Activated T-helper 17 cell treated with anti-CD3 and anti-CD28 coated beads, Interleukin-2, amount 50 U/mL, for 72 hours (primary cell): ENCODE measurements around the gene ABCF1. TPM values are rescaled to one million over a fixed set of nuclear protein-coding genes. Genes with fewer than 3 reads are reported as not detected.

Experiments used
- ATAC-seq: fragments of 150-1000 bp; cut with Tn5 transposase; replicated peaks from 2 replicates; pipeline ENCODE4 v1.10.0; 2021; ENCODE audit warnings: mild to moderate bottlenecking, moderate library complexity
- H3K27ac Mint-ChIP-seq: one replicate; pipeline ENCODE4 v1.8.0; 2022; ENCODE audit warnings: mixed read lengths
- H3K27me3 Mint-ChIP-seq: one replicate; pipeline ENCODE4 v1.8.0; 2022; ENCODE audit warnings: mixed read lengths
- H3K36me3 Mint-ChIP-seq: one replicate; pipeline ENCODE4 v1.8.0; 2022; ENCODE audit warnings: low read depth, mild to moderate bottlenecking, mixed read lengths
- H3K4me1 Mint-ChIP-seq: one replicate; pipeline ENCODE4 v1.8.0; 2022; ENCODE audit warnings: mixed read lengths
- H3K4me3 Mint-ChIP-seq: one replicate; pipeline ENCODE4 v1.8.0; 2022; ENCODE audit warnings: mild to moderate bottlenecking, mixed read lengths
- H3K9me3 Mint-ChIP-seq: one replicate; pipeline ENCODE4 v1.8.0; 2022; ENCODE audit warnings: mixed read lengths
- total RNA-seq, 2 donors: library from RNA; stranded (reverse); gene quantifications; one replicate each; pipeline ENCODE4 v1.2.3, GENCODE V29; 2022

Gene ABCF1
- total RNA-seq, 2 donors from 2014 or later, result 65.0 to 98.2 TPM

GRCh38 chr6:30616811-30617564, 45.7 kb downstream of the ABCF1 start, which contains the start of gene PPP1R10:
Gene PPP1R10, minus strand, starts transcription at chr6:30617243. Its CDS starts 7,299 bp downstream, at chr6:30609944.
- Mint-ChIP-seq H3K27ac (peak within 1 kb of the TSS; percentile 100), H3K4me3 (peak within 1 kb of the TSS; percentile 94), H3K36me3 (peaks cover 95% of the 10 kb centered on the region), H3K4me1 (peaks cover 20% of the 10 kb centered on the region), H3K27me3 (no peaks in the 10 kb centered on the region), H3K9me3 (no peaks in the 10 kb centered on the region)
- ATAC-seq, result peak; percentile 84

DNA sequence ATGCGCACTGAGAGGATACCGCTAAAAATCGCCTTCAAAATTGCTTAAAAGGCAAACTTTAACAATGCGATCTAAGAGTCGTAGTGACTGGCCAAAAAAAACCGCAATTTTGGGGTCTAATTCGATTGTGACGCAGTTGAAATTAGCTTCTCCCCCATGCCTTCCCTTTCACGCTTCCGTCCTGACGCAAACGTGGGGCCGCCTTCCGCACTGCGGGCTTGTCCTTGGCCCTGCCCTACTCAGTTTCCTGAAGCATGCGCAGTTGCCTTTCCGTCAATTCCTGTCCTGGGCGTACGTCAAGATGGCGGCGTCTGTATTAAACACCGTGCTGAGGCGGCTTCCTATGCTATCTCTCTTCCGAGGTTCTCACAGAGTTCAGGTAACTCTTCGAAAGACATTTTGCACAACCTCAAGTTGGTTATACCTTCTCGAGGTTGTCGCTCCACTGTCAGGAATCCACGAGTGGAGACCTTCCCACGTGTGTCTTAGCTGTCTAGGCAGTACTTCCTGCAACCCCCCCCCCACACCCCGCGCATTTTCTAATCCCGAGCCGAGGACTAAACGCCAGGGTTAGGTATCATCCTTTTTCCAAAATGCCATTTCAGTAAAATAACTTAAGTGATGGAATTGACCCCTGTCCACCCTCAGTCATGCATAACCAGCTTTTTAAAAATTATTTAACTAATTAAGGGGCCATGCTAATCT, 46.5 kb downstream of the ABCF1 start, which contains the start of gene MRPS18B:
MRPS18B (plus strand) TSS at position 276 of the 705 bp plus-strand sequence; CDS start at position 302, 26 bp downstream.
- Mint-ChIP-seq H3K36me3 (peaks cover 95% of the 10 kb centered on the region), H3K9me3 (no peaks in the 10 kb centered on the region), H3K27me3 (no peaks in the 10 kb centered on the region), H3K4me3 (peak within 1 kb of the TSS; percentile 94), H3K27ac (peak within 1 kb of the TSS; percentile 100), H3K4me1 (peaks cover 17% of the 10 kb centered on the region)
- ATAC-seq, result peak; percentile 83

GRCh38 chr6:30618270-30618797, 47.1 kb downstream of the ABCF1 start:
- ATAC-seq, result no peak
- Mint-ChIP-seq H3K27ac (peak overlapping the region; percentile 100), H3K27me3 (no peaks in the 10 kb centered on the region), H3K36me3 (peaks cover 95% of the 10 kb centered on the region), H3K4me1 (peaks cover 12% of the 10 kb centered on the region), H3K4me3 (peak overlapping the region; percentile 94), H3K9me3 (no peaks in the 10 kb centered on the region)

GRCh38 chr6:30619561-30619960, 48.3 kb downstream of the ABCF1 start:
- Mint-ChIP-seq H3K27ac (peak overlapping the region; percentile 100), H3K4me1 (peaks cover 3% of the 10 kb centered on the region), H3K9me3 (no peaks in the 10 kb centered on the region), H3K36me3 (peaks cover 95% of the 10 kb centered on the region), H3K27me3 (no peaks in the 10 kb centered on the region), H3K4me3 (peak overlapping the region; percentile 94)
- ATAC-seq, result no peak

DNA sequence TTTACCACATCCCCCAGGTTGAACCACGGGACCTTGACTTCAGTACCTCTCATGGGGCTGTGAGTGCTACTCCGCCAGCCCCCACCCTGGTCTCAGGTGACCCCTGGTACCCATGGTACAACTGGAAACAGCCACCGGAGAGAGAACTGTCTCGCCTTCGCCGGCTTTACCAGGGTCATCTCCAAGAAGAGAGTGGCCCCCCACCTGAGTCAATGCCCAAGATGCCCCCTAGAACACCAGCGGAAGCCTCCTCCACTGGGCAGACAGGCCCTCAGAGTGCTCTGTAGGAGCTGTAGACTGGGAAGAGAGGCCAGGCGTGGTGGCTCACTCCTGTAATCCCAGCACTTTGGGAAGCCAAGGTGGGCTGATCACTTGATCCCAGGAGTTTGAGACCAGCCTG, 54.3 kb downstream of the ABCF1 start:
- no peak for ATAC-seq
- Mint-ChIP-seq H3K9me3 (no peaks in the 10 kb centered on the region), H3K4me3 (peak overlapping the region; percentile 90), H3K27ac (peak overlapping the region; percentile 91), H3K27me3 (no peaks in the 10 kb centered on the region), H3K4me1 (peaks cover 22% of the 10 kb centered on the region), H3K36me3 (peaks cover 100% of the 10 kb centered on the region)

GRCh38 chr6:30626484-30627366, 55.5 kb downstream of the ABCF1 start, which contains the start of gene ATAT1:
Gene ATAT1, plus strand, starts transcription at chr6:30626874.
- peak within 1 kb of the TSS; percentile 90 for H3K4me3 Mint-ChIP-seq
- peaks cover 100% of the 10 kb centered on the region for H3K36me3 Mint-ChIP-seq
- H3K9me3 Mint-ChIP-seq, result no peaks in the 10 kb centered on the region
- H3K27ac Mint-ChIP-seq, result peak within 1 kb of the TSS; percentile 91
- no peaks in the 10 kb centered on the region for H3K27me3 Mint-ChIP-seq
- ATAC-seq, result peak; percentile 99
- peaks cover 22% of the 10 kb centered on the region for H3K4me1 Mint-ChIP-seq

DNA sequence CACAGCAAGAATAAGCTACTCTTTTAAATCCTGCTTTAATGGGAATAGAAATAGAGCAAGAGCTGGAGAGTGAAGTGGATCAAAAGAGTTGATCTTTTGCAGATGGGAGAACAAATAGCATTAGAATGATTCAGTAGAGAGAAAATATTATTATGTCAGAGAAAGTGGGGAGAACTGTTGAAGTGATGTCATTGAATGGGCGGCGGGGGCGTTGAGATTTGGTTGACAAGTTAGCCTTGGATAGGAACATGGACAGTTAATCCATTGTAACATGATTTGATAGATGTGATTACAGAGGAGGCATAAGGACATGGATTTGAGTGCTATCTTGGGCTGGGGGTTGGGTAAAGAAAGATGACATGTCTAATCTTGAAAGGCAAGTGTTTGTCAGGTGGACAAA, 64.6 kb downstream of the ABCF1 start:
- no peak overlapping the region for H3K27ac Mint-ChIP-seq
- no peak overlapping the region for H3K4me3 Mint-ChIP-seq
- no peaks in the 10 kb centered on the region for H3K9me3 Mint-ChIP-seq
- H3K4me1 Mint-ChIP-seq, result no peaks in the 10 kb centered on the region
- no peaks in the 10 kb centered on the region for H3K27me3 Mint-ChIP-seq
- no peak for ATAC-seq
- peaks cover 41% of the 10 kb centered on the region for H3K36me3 Mint-ChIP-seq

DNA sequence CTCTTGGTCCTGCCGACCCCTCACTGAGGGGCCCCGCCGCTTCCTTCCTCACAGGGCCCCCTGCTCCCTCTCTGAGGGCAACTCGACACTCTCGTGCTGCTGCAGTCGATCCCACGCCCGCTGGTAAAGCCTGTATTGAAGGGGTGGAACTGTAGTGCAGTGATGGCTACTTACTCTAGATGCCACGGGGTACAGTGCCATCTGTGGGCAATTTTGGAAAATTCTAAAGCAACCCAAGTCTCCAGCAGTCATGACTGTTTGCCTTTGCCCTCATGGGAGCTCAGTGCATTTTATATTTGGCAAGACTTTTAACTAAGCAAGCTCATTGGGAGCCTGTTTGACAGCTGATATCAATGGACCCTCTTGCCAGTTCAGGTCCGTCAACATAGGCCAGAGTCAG, 69.2 kb downstream of the ABCF1 start:
- Mint-ChIP-seq H3K36me3 (peaks cover 48% of the 10 kb centered on the region), H3K27ac (no peak overlapping the region), H3K4me3 (no peak overlapping the region), H3K27me3 (no peaks in the 10 kb centered on the region), H3K4me1 (no peaks in the 10 kb centered on the region), H3K9me3 (no peaks in the 10 kb centered on the region)
- ATAC-seq, result no peak

DNA sequence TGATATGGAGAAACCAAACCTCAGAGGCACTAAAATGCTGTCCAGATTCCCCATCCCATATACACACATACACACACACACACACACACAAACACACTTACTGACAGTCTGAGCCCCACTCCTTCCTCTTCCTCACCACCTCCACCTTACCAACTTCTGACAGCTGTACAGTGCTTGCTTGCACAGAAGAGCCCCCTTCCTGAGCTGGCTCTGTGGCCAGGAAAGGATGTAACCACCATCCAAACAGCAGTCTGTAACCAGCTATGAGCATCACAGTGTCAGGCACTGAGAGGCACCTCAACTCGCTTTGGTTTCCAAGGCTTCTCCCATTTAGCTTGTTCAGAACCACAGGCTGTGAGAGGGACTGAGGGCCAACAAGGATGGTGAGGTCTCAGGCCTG, 69.8 kb downstream of the ABCF1 start:
- no peak overlapping the region for H3K4me3 Mint-ChIP-seq
- H3K9me3 Mint-ChIP-seq, result no peaks in the 10 kb centered on the region
- H3K36me3 Mint-ChIP-seq, result peaks cover 48% of the 10 kb centered on the region
- H3K27me3 Mint-ChIP-seq, result no peaks in the 10 kb centered on the region
- H3K27ac Mint-ChIP-seq, result no peak overlapping the region
- peaks cover 4% of the 10 kb centered on the region for H3K4me1 Mint-ChIP-seq
- no peak for ATAC-seq

Other genes starting within 250 kb of the ABCF1 start
- 10 to 100 TPM; 12.4 to 16.1 TPM for gene TRIM39, start 244.5 kb upstream of the ABCF1 start, total RNA-seq
- 10 to 100 TPM; 20.8 to 22.9 TPM for gene RPP21, start 226.3 kb upstream of the ABCF1 start, total RNA-seq
- gene HLA-E, start 81.9 kb upstream of the ABCF1 start, total RNA-seq, result 100 to 1,000 TPM; 362 to 675 TPM
- 100 to 1,000 TPM; 102 to 117 TPM for gene GNL1, start 15.0 kb upstream of the ABCF1 start, total RNA-seq
- 10 to 100 TPM; 22.1 to 23.1 TPM for gene PRR3, start 14.1 kb upstream of the ABCF1 start, total RNA-seq
- gene PPP1R10, start 45.8 kb downstream of the ABCF1 start, total RNA-seq, result 100 to 1,000 TPM in 1 of 2 donors, 10 to 100 TPM in 1; 85.9 to 101 TPM
- gene MRPS18B, start 46.4 kb downstream of the ABCF1 start, total RNA-seq, result 10 to 100 TPM; 64.6 to 78.5 TPM
- gene ATAT1, start 55.4 kb downstream of the ABCF1 start, total RNA-seq, result 10 to 100 TPM; 12.3 to 20.9 TPM
- gene C6orf136, start 75.7 kb downstream of the ABCF1 start, total RNA-seq, result 10 to 100 TPM; 24.8 to 36.7 TPM
- gene DHX16, start 101.6 kb downstream of the ABCF1 start, total RNA-seq, result 10 to 100 TPM; 27.4 to 40.0 TPM
- 100 to 1,000 TPM; 190 to 238 TPM for gene PPP1R18, start 115.2 kb downstream of the ABCF1 start, total RNA-seq
- gene NRM, start 119.5 kb downstream of the ABCF1 start, total RNA-seq, result 10 to 100 TPM; 26.0 to 36.9 TPM
- gene MDC1, start 145.8 kb downstream of the ABCF1 start, total RNA-seq, result 10 to 100 TPM; 57.4 to 82.1 TPM
- 1,000 to 10,000 TPM; 1,139 to 1,437 TPM for gene TUBB, start 148.9 kb downstream of the ABCF1 start, total RNA-seq
- gene FLOT1, start 171.2 kb downstream of the ABCF1 start, total RNA-seq, result 100 to 1,000 TPM; 152 to 161 TPM
- gene IER3, start 173.1 kb downstream of the ABCF1 start, total RNA-seq, result 100 to 1,000 TPM in 1 of 2 donors, 10 to 100 TPM in 1; 55.6 to 617 TPM